Progenitor cell of endocrine pancreas (in vitro differentiated cells): Measurements from ENCODE around the gene BICDL1. TPM values are rescaled to one million over a fixed set of nuclear protein-coding genes. Genes with fewer than 3 reads are reported as not detected.

ENCODE experiments used
- DNase-seq: peaks from one replicate; pipeline ENCODE4 v3.0.0; 2021; ENCODE audit warnings: low spot score; ENCODE audit not compliant: unreplicated experiment
- H3K27ac Mint-ChIP-seq: 2 replicates; pipeline ENCODE4 v1.8.0; 2021; ENCODE audit warnings: mild to moderate bottlenecking, moderate library complexity, mixed read lengths
- H3K27me3 Mint-ChIP-seq: 2 replicates; pipeline ENCODE4 v1.8.0; 2021; ENCODE audit warnings: mixed read lengths
- H3K36me3 Mint-ChIP-seq: 2 replicates; pipeline ENCODE4 v1.8.0; 2022; ENCODE audit warnings: mixed read lengths; ENCODE audit not compliant: insufficient read depth
- H3K4me1 Mint-ChIP-seq: 2 replicates; pipeline ENCODE4 v1.8.0; 2021; ENCODE audit warnings: low read depth, mixed read lengths
- H3K4me3 Mint-ChIP-seq: 2 replicates; pipeline ENCODE4 v1.8.0; 2021; ENCODE audit warnings: low read depth, mild to moderate bottlenecking, moderate library complexity, mixed read lengths
- H3K9me3 Mint-ChIP-seq: 2 replicates; pipeline ENCODE4 v1.8.0; 2021; ENCODE audit warnings: low read depth, mixed read lengths
- CTCF ChIP-seq: fragments of 200-600 bp; sonication (generic); IDR thresholded peaks from one replicate; pipeline ENCODE4 v1.5.0; 2021; ENCODE audit warnings: antibody characterized with exemption, mild to moderate bottlenecking; ENCODE audit not compliant: unreplicated experiment
- total RNA-seq: library from RNA; stranded (reverse); gene quantifications from 2 replicates; pipeline ENCODE4 v1.2.1, GENCODE V29; 2021

BICDL1 gene
- total RNA-seq, 1 donor from 2014 or later: 11.1 TPM

- no peak for TF ChIP-seq CTCF
- H3K36me3 Mint-ChIP-seq: peaks cover 2% of the 10 kb centered on the region
- peaks cover 2% of the 10 kb centered on the region for H3K4me1 Mint-ChIP-seq
- H3K4me3 Mint-ChIP-seq: no peak overlapping the region
- H3K27ac Mint-ChIP-seq: no peak overlapping the region
- no peak for DNase-seq
- H3K9me3 Mint-ChIP-seq: no peaks in the 10 kb centered on the region
- H3K27me3 Mint-ChIP-seq: no peaks in the 10 kb centered on the region
Observed at GRCh38 chr12:120103371-120103770, 114.3 kb downstream of the BICDL1 start.

GRCh38 chr12:120106151-120106550 lies 117.1 kb downstream of the BICDL1 start:
- Mint-ChIP-seq H3K36me3 (peaks cover 2% of the 10 kb centered on the region), H3K4me1 (peaks cover 2% of the 10 kb centered on the region), H3K27ac (peak overlapping the region; percentile 17), H3K4me3 (no peak overlapping the region), H3K27me3 (no peaks in the 10 kb centered on the region), H3K9me3 (no peaks in the 10 kb centered on the region)
- TF ChIP-seq CTCF: no peak
- no peak for DNase-seq

- no peak for DNase-seq
- Mint-ChIP-seq H3K4me1 (peaks cover 2% of the 10 kb centered on the region), H3K9me3 (no peaks in the 10 kb centered on the region), H3K27ac (no peak overlapping the region), H3K27me3 (no peaks in the 10 kb centered on the region), H3K36me3 (peaks cover 5% of the 10 kb centered on the region), H3K4me3 (no peak overlapping the region)
- TF ChIP-seq CTCF: no peak
Observed at GRCh38 chr12:120109570-120110267, 120.7 kb downstream of the BICDL1 start.

- no peak for DNase-seq
- Mint-ChIP-seq H3K36me3 (peaks cover 9% of the 10 kb centered on the region), H3K4me3 (no peak overlapping the region), H3K27ac (peak overlapping the region; percentile 20), H3K27me3 (no peaks in the 10 kb centered on the region), H3K9me3 (no peaks in the 10 kb centered on the region), H3K4me1 (peaks cover 10% of the 10 kb centered on the region)
- TF ChIP-seq CTCF: no peak
Observed at GRCh38 chr12:120110550-120111501, 121.8 kb downstream of the BICDL1 start.

GRCh38 chr12:120115066-120115465 lies 126.0 kb downstream of the BICDL1 start:
- peak overlapping the region; percentile 84 for H3K4me3 Mint-ChIP-seq
- H3K4me1 Mint-ChIP-seq: peaks cover 25% of the 10 kb centered on the region
- no peaks in the 10 kb centered on the region for H3K27me3 Mint-ChIP-seq
- H3K36me3 Mint-ChIP-seq: peaks cover 7% of the 10 kb centered on the region
- no peak for TF ChIP-seq CTCF
- no peaks in the 10 kb centered on the region for H3K9me3 Mint-ChIP-seq
- DNase-seq: no peak
- peak overlapping the region; percentile 56 for H3K27ac Mint-ChIP-seq
